C4-2B (cell line): ENCODE data around the gene R3HDM2.

ENCODE experiments used
- CTCF ChIP-seq: fragments of 450-650 bp; conservative IDR thresholded peaks from 2 replicates; pipeline ENCODE4 v1.5.1; 2017; ENCODE audit warnings: mild to moderate bottlenecking
- ZFX ChIP-seq: fragments of 450-650 bp; IDR thresholded peaks from 2 replicates; pipeline ENCODE4 v1.6.1; 2017

- TF ChIP-seq CTCF (0 out of 2 replicates have a peak, but pooled peaks have one; percentile 6), ZFX (no peak)
These were observed 131.3 kb downstream of the R3HDM2 start for GRCh38 chr12:57299514-57300016.
